ENCODE measurements around the gene SPOPL. TPM values are rescaled to one million over a fixed set of nuclear protein-coding genes. Genes with fewer than 3 reads are reported as not detected.

Gene SPOPL
- total RNA-seq, 4 donors from 2014 or later, result 30.5 to 49.0 (median 43.6) TPM

DNA sequence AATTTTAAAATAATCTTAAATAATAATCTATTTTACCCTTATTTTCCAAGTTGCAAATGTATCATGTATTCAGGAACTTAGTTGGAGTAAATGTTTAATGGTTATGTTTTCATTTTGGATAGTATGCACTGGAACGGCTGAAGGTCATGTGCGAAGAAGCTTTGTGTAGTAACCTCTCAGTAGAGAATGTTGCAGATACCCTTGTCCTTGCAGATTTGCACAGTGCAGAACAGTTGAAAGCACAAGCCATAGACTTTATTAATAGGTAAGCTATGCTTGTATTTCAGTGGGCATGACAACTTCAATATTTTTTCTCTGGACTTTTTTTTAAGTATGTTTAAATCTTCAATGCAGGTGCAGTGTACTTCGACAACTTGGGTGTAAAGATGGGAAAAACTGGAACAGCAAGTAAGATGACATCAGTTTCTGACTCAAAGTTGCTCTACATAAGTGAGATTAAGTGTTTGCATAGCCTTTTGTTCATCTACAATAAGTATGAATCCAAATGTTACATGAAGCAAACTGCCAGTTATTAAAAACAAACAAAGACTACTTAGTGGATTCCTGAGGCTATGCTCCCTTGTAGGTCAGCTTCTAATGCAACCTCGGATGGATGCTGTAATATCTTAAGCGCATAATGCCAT, 63.1 kb downstream of the SPOPL start:
- TF ChIP-seq POLR2AphosphoS5 (IDR thresholded peaks at IDR 0.05), result no peak
- TF ChIP-seq EP300 (IDR thresholded peaks at IDR 0.05), result no peak
- TF ChIP-seq POLR2A (IDR thresholded peaks at IDR 0.05; ENCODE audit: low read depth), result no peak
- TF ChIP-seq, protein P1, sequence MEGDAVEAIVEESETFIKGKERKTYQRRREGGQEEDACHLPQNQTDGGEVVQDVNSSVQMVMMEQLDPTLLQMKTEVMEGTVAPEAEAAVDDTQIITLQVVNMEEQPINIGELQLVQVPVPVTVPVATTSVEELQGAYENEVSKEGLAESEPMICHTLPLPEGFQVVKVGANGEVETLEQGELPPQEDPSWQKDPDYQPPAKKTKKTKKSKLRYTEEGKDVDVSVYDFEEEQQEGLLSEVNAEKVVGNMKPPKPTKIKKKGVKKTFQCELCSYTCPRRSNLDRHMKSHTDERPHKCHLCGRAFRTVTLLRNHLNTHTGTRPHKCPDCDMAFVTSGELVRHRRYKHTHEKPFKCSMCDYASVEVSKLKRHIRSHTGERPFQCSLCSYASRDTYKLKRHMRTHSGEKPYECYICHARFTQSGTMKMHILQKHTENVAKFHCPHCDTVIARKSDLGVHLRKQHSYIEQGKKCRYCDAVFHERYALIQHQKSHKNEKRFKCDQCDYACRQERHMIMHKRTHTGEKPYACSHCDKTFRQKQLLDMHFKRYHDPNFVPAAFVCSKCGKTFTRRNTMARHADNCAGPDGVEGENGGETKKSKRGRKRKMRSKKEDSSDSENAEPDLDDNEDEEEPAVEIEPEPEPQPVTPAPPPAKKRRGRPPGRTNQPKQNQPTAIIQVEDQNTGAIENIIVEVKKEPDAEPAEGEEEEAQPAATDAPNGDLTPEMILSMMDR (IDR thresholded peaks at IDR 0.05), result no peak
- intact Hi-C loops (cut with DNase I), result no loop called here
- no peaks in the 10 kb centered on the region for H3K27me3 ChIP-seq
- H3K9me3 ChIP-seq, result no peaks in the 10 kb centered on the region
- 82% methylated on average over 5 of the region's 5 CpGs for WGBS
- DNase-seq (ENCODE audit: extremely low spot score), result no peak
- H3K4me1 ChIP-seq, result no peaks in the 10 kb centered on the region
- peaks cover 12 to 64% (median 28%) of the 10 kb centered on the region in 4 donors for H3K36me3 ChIP-seq
- H3K27ac ChIP-seq (replicated peaks in 1 of 4), result no peak overlapping the region
- H3K4me3 ChIP-seq, result no peak overlapping the region

DNA sequence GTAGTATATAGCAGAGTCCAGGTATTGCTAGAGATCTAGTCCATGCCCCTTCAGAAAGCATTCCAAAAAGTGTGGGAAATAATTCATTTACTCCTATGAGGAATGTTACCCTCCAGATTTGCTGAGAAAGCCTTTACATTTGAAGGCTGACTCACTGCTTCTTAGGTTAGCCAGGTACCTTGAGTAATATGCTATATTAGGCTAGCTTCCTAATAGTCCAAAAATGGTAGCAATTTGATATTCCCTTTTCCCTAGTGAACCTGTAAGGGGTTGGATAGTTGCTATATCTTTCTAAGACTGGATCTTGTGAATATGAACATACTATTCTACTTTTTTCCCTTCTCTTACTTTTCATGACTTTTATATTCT, 63.6 kb downstream of the SPOPL start:
- H3K4me1 ChIP-seq, result no peaks in the 10 kb centered on the region
- intact Hi-C loops (cut with DNase I), result no loop called here
- H3K9me3 ChIP-seq, result no peaks in the 10 kb centered on the region
- no peak for TF ChIP-seq POLR2AphosphoS5 (IDR thresholded peaks at IDR 0.05)
- TF ChIP-seq, protein P1 (IDR thresholded peaks at IDR 0.05), result no peak
- no peak for TF ChIP-seq POLR2A (IDR thresholded peaks at IDR 0.05; ENCODE audit: low read depth)
- H3K27me3 ChIP-seq, result no peaks in the 10 kb centered on the region
- DNase-seq (ENCODE audit: extremely low spot score), result no peak
- H3K4me3 ChIP-seq, result no peak overlapping the region
- peaks cover 9 to 64% (median 31%) of the 10 kb centered on the region in 4 donors for H3K36me3 ChIP-seq
- no peak overlapping the region for H3K27ac ChIP-seq (replicated peaks in 1 of 4)

DNA sequence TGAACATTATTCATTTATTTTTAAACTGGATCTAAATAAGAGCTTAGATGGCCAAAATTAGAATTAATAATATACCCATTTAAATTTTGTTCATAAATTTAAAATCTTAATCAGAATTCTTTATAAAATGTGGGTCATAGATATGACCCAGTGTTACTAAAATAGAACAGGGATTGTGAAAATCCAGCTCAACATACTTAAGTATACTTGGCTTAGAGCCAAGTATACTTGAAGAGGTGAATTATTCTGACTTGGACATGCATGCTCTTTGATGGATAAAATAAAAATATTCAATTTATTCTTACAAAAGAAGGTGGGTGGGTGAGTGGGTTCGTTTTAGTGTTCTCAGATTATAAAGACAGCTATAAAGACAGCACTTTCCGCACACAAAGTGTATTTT, 70.7 kb downstream of the SPOPL start:
- Histone ChIP-seq H3K36me3 (peaks cover 14 to 65% (median 23%) of the 10 kb centered on the region in 4 donors), H3K4me1 (no peaks in the 10 kb centered on the region), H3K4me3 (no peak overlapping the region), H3K9me3 (peaks cover 0 to 3% (median 0%) of the 10 kb centered on the region in 4 donors), H3K27me3 (no peaks in the 10 kb centered on the region), H3K27ac (replicated peaks in 1 of 4) (no peak overlapping the region)
- intact Hi-C loops (cut with DNase I), result no loop called here
- WGBS, result 91% methylated on average over 2 of the region's 2 CpGs
- no peak for DNase-seq (ENCODE audit: extremely low spot score)
- TF ChIP-seq, protein P1 (IDR thresholded peaks at IDR 0.05), result no peak
- TF ChIP-seq POLR2A (IDR thresholded peaks at IDR 0.05; ENCODE audit: low read depth), result no peak
- TF ChIP-seq POLR2AphosphoS5 (IDR thresholded peaks at IDR 0.05), result no peak
- TF ChIP-seq EP300 (IDR thresholded peaks at IDR 0.05), result no peak

DNA sequence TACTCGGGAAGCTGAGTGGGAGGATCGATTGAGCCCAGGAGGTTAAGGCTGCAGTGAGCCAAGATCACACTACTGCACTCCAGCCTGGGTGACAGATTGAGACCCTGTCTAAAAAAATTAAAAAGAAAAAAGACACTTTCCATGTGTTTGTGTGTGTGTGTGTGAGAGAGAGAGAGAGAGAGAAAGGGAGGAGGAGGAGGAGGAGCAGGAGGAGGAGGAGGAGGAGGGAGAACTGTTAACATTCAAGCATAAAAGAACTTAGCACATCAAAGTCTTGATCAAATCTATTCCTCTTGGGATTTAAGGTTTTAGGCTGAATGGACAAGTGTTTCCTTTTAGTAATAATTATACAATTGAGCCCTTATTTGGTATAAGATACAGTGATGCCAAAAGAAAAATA, 75.5 kb downstream of the SPOPL start:
- H3K4me3 ChIP-seq, result no peak overlapping the region
- TF ChIP-seq, protein P1 (IDR thresholded peaks at IDR 0.05), result no peak
- TF ChIP-seq POLR2AphosphoS5 (IDR thresholded peaks at IDR 0.05) (no peak), EP300 (IDR thresholded peaks at IDR 0.05) (no peak), POLR2A (IDR thresholded peaks at IDR 0.05; ENCODE audit: low read depth) (no peak)
- DNase-seq (ENCODE audit: extremely low spot score), result no peak
- intact Hi-C loops (cut with DNase I), result no loop called here
- peaks cover 0 to 18% (median 3%) of the 10 kb centered on the region in 4 donors for H3K9me3 ChIP-seq
- no peak overlapping the region for H3K27ac ChIP-seq (replicated peaks in 1 of 4)
- peaks cover 0 to 50% (median 13%) of the 10 kb centered on the region in 4 donors for H3K36me3 ChIP-seq
- no peaks in the 10 kb centered on the region for H3K4me1 ChIP-seq
- 95% methylated on average over 2 of the region's 2 CpGs for WGBS
- no peaks in the 10 kb centered on the region for H3K27me3 ChIP-seq

DNA sequence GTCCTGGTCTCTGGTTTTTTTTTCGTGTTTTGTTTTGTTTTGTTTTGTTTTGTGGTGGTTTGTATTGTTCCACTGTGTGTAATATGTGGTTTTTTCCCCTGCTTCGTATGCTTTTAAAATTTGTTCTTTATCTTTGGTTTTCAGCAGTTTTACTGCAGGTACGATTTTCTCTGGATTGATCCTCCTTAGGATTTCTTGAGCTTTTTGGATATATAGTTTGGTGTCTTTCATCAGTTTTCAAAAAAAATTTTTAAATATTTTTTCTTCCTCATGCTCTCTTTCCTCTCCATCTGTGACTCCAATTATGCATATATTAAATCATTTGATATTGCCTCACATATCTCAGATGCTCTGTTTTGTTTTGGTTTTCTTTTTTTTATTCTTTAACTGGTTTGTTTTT, 78.0 kb downstream of the SPOPL start:
- H3K27me3 ChIP-seq, result no peaks in the 10 kb centered on the region
- TF ChIP-seq EP300 (IDR thresholded peaks at IDR 0.05), result no peak
- no peak for TF ChIP-seq POLR2AphosphoS5 (IDR thresholded peaks at IDR 0.05)
- TF ChIP-seq POLR2A (IDR thresholded peaks at IDR 0.05; ENCODE audit: low read depth), result no peak
- H3K4me1 ChIP-seq, result no peaks in the 10 kb centered on the region
- no peak for DNase-seq (ENCODE audit: extremely low spot score)
- no peak overlapping the region for H3K27ac ChIP-seq (replicated peaks in 1 of 4)
- WGBS, result 99% methylated on average over 3 of the region's 3 CpGs
- H3K36me3 ChIP-seq, result peaks cover 0 to 55% (median 8%) of the 10 kb centered on the region in 4 donors
- H3K4me3 ChIP-seq, result no peak overlapping the region
- intact Hi-C loops (cut with DNase I), result no loop called here
- H3K9me3 ChIP-seq, result peaks cover 0 to 18% (median 3%) of the 10 kb centered on the region in 4 donors
